Esophagus squamous epithelium (tissue), 5 donors: ENCODE data around the gene TMEM186. TPM values are rescaled to one million over a fixed set of nuclear protein-coding genes. Genes with fewer than 3 reads are reported as not detected.

Experiments
- DNase-seq: peaks from one replicate; lab custom pipeline; 2025; lab: John Stamatoyannopoulos, UW
- H3K27ac ChIP-seq, 4 donors: fragments of 200-600 bp; sonication (generic); one replicate each; pipeline ENCODE4 v1.5.1; 2016 to 2019; ENCODE audit warnings: mild to moderate bottlenecking in 1 of 4
- H3K27me3 ChIP-seq, 4 donors: fragments of 200-600 bp; sonication (generic); 1 replicate in 3 of 4; 2 replicates in 1 of 4; pipeline versions ENCODE4 v1.5.1 to v1.6.0; 2017 to 2021; ENCODE audit warnings: antibody characterized with exemption in 1 of 4
- H3K36me3 ChIP-seq, 3 donors: fragments of 200-600 bp; sonication (generic); one replicate each; pipeline ENCODE4 v1.5.1; 2016 to 2019
- H3K4me1 ChIP-seq, 3 donors: fragments of 200-600 bp; sonication (generic); one replicate each; pipeline ENCODE4 v1.5.1; 2017 to 2019
- H3K4me3 ChIP-seq, 4 donors: fragments of 200-600 bp; sonication (generic); 1 replicate in 3 of 4; 2 replicates in 1 of 4; pipeline ENCODE4 v1.5.1; 2016 to 2019; ENCODE audit warnings: mild to moderate bottlenecking in 2 of 4, moderate library complexity in 1 of 4
- H3K9me3 ChIP-seq, 3 donors: fragments of 200-600 bp; sonication (generic); one replicate each; pipeline ENCODE4 v1.5.1; 2016 to 2019
- POLR2A ChIP-seq, 4 donors: fragments of 450-650 bp; IDR thresholded peaks; one replicate each; pipeline ENCODE4 v1.6.1; 2017; ENCODE audit warnings: antibody characterized with exemption in 4 of 4, mild to moderate bottlenecking in 4 of 4, moderate library complexity in 3 of 4
- WGBS, 2 donors: methylation state at CpG; one replicate each; pipeline ENCODE4 v1.1.5; 2018; 5-methylcytosine and 5-hydroxymethylcytosine counted together
- intact Hi-C: fragments of 100-400 bp; cut with DNase I; formaldehyde crosslinking; loops from one replicate; pipeline ENCODE4 v1.15.0; 2022
- total RNA-seq, 4 donors: library from RNA; depleted of rRNA; stranded (reverse); fragments of >200 nt; gene quantifications; one replicate each; pipeline ENCODE4 v1.1.0, GENCODE V29; 2016
- TF ChIP-seq, protein P1 (sequence below), 6 experiments: fragments of 450-650 bp in 4 of 6; fragments of 200-600 bp in 2 of 6; sonication (generic) in 2 of 6; IDR thresholded peaks; one replicate each; pipeline ENCODE4 v1.5.1; 2016 to 2019; ENCODE audit warnings: antibody characterized with exemption in 6 of 6, mild to moderate bottlenecking in 4 of 6, moderate library complexity in 4 of 6
- donor health status: DM: yes; HTN: yes; CAD: no.

Gene TMEM186
- total RNA-seq, 4 donors from 2014 or later: 3.6 to 9.7 (median 8.6) TPM

DNA sequence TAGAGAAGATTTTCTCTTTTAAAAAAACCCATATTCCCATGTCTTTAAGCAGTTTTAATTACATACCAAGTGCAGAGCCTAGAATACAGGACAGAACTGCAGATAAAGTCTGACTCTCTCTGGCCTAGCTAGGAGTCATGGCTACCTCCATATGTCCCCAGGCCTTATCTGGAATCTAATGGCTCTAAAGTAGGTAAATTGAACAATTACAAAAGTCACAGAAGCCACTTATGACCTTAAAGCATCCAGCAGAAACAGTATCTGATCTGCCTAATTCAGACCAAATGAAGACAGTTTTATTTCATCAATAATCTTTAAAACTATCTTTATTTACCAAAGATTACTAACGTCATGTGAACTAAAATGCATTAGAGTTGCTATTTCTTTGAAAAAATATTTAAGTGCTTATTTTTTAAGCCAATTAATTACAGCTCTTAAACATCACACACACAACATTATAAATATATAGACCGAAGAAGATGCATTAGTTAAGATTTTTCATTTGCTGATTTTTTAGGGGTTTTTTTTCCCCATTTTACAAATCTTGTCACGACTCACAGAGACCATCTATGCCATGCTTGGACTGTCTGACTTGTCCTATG, 28.9 kb upstream of the TMEM186 start:
- TF ChIP-seq, protein P1, sequence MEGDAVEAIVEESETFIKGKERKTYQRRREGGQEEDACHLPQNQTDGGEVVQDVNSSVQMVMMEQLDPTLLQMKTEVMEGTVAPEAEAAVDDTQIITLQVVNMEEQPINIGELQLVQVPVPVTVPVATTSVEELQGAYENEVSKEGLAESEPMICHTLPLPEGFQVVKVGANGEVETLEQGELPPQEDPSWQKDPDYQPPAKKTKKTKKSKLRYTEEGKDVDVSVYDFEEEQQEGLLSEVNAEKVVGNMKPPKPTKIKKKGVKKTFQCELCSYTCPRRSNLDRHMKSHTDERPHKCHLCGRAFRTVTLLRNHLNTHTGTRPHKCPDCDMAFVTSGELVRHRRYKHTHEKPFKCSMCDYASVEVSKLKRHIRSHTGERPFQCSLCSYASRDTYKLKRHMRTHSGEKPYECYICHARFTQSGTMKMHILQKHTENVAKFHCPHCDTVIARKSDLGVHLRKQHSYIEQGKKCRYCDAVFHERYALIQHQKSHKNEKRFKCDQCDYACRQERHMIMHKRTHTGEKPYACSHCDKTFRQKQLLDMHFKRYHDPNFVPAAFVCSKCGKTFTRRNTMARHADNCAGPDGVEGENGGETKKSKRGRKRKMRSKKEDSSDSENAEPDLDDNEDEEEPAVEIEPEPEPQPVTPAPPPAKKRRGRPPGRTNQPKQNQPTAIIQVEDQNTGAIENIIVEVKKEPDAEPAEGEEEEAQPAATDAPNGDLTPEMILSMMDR (IDR thresholded peaks at IDR 0.05): no peak
- TF ChIP-seq POLR2A (IDR thresholded peaks at IDR 0.05): no peak
- Histone ChIP-seq H3K27me3 (no peaks in the 10 kb centered on the region), H3K4me3 (no peak overlapping the region), H3K9me3 (no peaks in the 10 kb centered on the region), H3K36me3 (peaks cover 4 to 66% (median 7%) of the 10 kb centered on the region in 3 donors), H3K27ac (no peak overlapping the region), H3K4me1 (peaks cover 0 to 23% (median 4%) of the 10 kb centered on the region in 3 donors)
- DNase-seq: no peak
- intact Hi-C loops: no loop called here
- WGBS, 2 donors: 63 to 73% methylated on average over 3 of the region's 3 CpGs

DNA sequence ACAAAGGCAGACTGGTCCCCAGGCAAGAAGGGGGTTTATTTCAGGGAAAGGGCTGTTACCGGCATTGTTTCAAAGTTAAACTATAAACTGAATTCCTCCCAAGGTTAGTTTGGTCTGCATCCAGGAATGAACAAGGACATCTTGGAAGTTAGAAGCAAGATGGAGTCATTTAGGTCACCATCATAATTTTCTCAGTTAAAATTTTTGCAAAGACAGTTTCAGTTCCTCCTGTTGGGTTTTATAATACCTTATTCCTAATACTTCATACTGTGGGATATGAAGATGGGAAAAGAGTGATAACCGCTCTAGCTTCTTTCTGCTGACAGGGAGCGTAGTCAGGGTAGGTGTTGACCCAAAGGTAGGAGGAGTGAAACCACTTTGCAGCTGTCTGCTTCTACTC, 25.0 kb upstream of the TMEM186 start:
- H3K27ac ChIP-seq: no peak overlapping the region
- intact Hi-C loops: no loop called here
- peaks cover 6 to 78% (median 10%) of the 10 kb centered on the region in 3 donors for H3K36me3 ChIP-seq
- no peak for DNase-seq
- no peaks in the 10 kb centered on the region for H3K27me3 ChIP-seq
- no peak overlapping the region for H3K4me3 ChIP-seq
- H3K4me1 ChIP-seq: no peaks in the 10 kb centered on the region
- no peaks in the 10 kb centered on the region for H3K9me3 ChIP-seq
- TF ChIP-seq POLR2A (IDR thresholded peaks at IDR 0.05): no peak
- TF ChIP-seq, protein P1 (IDR thresholded peaks at IDR 0.05): no peak
- 94 to 95% methylated on average over 3 of the region's 3 CpGs for WGBS, 2 donors

DNA sequence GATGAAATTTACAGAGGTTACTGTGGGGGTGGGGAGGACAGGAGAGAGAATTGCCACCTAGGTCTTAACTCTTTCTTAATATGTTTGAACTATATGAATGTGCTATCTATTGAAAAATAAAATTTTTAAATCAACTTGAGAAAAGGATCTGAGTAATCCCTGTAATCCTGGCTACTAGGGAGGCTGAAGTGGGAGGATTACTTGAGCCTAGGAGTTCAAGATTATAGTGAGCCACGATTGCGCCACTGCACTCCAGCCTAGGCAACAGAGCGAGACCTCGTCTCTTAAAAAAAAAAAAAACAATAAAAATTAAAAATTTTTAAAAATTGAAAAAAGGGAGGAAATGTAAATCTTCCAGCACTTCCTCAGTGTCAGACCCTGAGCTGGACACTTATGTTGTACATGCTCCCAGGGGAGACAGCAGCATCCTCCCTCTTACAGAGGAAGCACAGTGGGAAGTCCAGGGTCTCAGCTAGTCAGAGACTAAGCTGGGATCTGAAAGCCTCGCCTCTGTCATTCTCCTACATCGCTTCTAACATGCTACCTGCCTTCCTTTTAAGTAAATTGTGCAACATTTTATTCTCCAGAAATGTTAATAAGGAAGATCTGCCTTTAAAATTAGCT, 22.1 kb upstream of the TMEM186 start:
- no peaks in the 10 kb centered on the region for H3K4me1 ChIP-seq
- TF ChIP-seq POLR2A (IDR thresholded peaks at IDR 0.05): no peak
- TF ChIP-seq, protein P1 (IDR thresholded peaks at IDR 0.05): no peak
- H3K36me3 ChIP-seq: peaks cover 11 to 94% (median 20%) of the 10 kb centered on the region in 3 donors
- no peak overlapping the region for H3K27ac ChIP-seq
- no peaks in the 10 kb centered on the region for H3K9me3 ChIP-seq
- intact Hi-C loops: no loop called here
- no peak overlapping the region for H3K4me3 ChIP-seq
- H3K27me3 ChIP-seq: no peaks in the 10 kb centered on the region
- 89 to 91% methylated on average over 6 of the region's 6 CpGs for WGBS, 2 donors
- no peak for DNase-seq

DNA sequence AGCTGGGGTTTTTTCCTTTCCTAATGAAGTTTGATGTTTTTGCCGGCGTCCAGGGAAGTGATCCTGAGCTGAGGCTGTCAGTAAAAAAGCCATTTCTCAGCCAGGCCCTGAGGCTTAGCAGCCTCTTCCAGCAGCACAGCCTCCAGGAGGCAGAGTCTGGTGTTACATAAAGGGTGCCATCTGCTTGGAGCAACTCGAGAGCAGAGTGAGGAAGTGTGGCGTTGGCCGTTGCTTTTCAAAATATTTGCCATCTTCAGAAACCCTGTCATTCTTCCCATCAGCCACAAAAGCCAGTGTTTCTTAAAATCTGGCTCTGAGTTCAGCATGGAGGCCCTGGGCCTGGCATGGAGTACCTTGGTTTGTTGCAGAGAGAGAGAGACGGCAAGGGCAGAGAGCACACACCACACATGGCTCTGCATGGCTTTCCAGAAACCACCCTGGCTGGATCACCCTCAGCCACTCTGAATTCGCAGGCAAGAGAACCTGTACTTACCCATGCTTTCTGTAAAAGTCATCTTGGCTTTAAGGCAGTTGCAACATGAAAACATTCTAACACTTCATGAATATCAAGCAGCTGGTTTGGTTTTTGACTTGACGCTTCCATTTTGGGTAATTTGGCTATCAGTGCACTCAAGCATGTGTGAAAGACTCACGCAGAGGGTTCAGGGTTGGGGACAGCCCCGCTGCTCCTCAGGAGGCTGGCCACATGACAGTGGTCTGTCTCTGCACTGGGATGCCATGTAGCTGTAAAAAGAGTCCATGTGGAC, 21.2 kb upstream of the TMEM186 start:
- WGBS, 2 donors: 80 to 93% methylated on average over 5 to 8 of the region's 10 CpGs
- intact Hi-C loops: no loop called here
- Histone ChIP-seq H3K9me3 (no peaks in the 10 kb centered on the region), H3K4me3 (no peak overlapping the region), H3K4me1 (no peaks in the 10 kb centered on the region), H3K36me3 (peaks cover 11 to 94% (median 27%) of the 10 kb centered on the region in 3 donors), H3K27ac (no peak overlapping the region), H3K27me3 (no peaks in the 10 kb centered on the region)
- no peak for DNase-seq
- TF ChIP-seq, protein P1 (IDR thresholded peaks at IDR 0.05): no peak
- no peak for TF ChIP-seq POLR2A (IDR thresholded peaks at IDR 0.05)
